CD8-positive, alpha-beta memory T cell (primary cell): Measurements from ENCODE around the gene DNM1L. TPM values are rescaled to one million over a fixed set of nuclear protein-coding genes. Genes with fewer than 3 reads are reported as not detected.

ENCODE experiments used
- CTCF ChIA-PET: fragments of 350-600 bp; sonication (Branson Sonifier 250); formaldehyde crosslinking; loops from one replicate; lab custom pipeline; 2021; ENCODE audit warnings: antibody characterized with exemption; lab: Charles Lee
- POLR2A ChIA-PET: fragments of 350-600 bp; sonication (Branson Sonifier 250); formaldehyde crosslinking; loops from one replicate; lab custom pipeline; 2021; ENCODE audit warnings: antibody characterized with exemption; lab: Charles Lee
- DNase-seq, 5 donors: peaks; one replicate each; pipeline versions ENCODE4 v3.0.0 to v3.0.0-alpha.2; 2020 to 2022; ENCODE audit warnings: mixed read lengths in 1 of 5
- H3K27ac ChIP-seq: one replicate; pipeline ENCODE4 v1.7.0; 2013; ENCODE audit warnings: low read depth, mild to moderate bottlenecking, low read length, moderate library complexity
- H3K27me3 ChIP-seq: 2 replicates; pipeline ENCODE4 v1.7.0; 2013; ENCODE audit warnings: low read length, mild to moderate bottlenecking; ENCODE audit not compliant: insufficient read depth, poor library complexity, severe bottlenecking
- H3K36me3 ChIP-seq: 2 replicates; pipeline ENCODE4 v1.7.0; 2013; ENCODE audit warnings: mild to moderate bottlenecking, low read length, moderate library complexity; ENCODE audit not compliant: insufficient read depth
- H3K4me1 ChIP-seq: 2 replicates; pipeline ENCODE4 v1.7.0; 2013; ENCODE audit warnings: mild to moderate bottlenecking, low read length, moderate library complexity; ENCODE audit not compliant: insufficient read depth
- H3K4me3 ChIP-seq: 2 replicates; pipeline ENCODE4 v1.7.0; 2013; ENCODE audit warnings: mild to moderate bottlenecking, low read length
- H3K9me3 ChIP-seq: 2 replicates; pipeline ENCODE4 v1.7.0; 2013; ENCODE audit warnings: mild to moderate bottlenecking, low read length
- H3K27ac Mint-ChIP-seq, 8 donors: one replicate each; pipeline ENCODE4 v1.8.0; 2020 to 2021; ENCODE audit warnings: mixed read lengths in 8 of 8, mild to moderate bottlenecking in 6 of 8, inconsistent platforms in 3 of 8, moderate library complexity in 3 of 8
- H3K27me3 Mint-ChIP-seq, 2 donors: one replicate each; pipeline ENCODE4 v1.8.0; 2020 to 2021; ENCODE audit warnings: mixed read lengths in 2 of 2, mild to moderate bottlenecking in 1 of 2, moderate library complexity in 1 of 2
- H3K36me3 Mint-ChIP-seq, 3 donors: one replicate each; pipeline ENCODE4 v1.8.0; 2020 to 2021; ENCODE audit warnings: mixed read lengths in 3 of 3, inconsistent platforms in 1 of 3, mild to moderate bottlenecking in 1 of 3
- H3K4me1 Mint-ChIP-seq, 3 donors: one replicate each; pipeline ENCODE4 v1.8.0; 2020 to 2021; ENCODE audit warnings: mixed read lengths in 3 of 3, inconsistent platforms in 1 of 3, mild to moderate bottlenecking in 1 of 3
- H3K4me3 Mint-ChIP-seq, 7 donors: one replicate each; pipeline ENCODE4 v1.8.0; 2020 to 2021; ENCODE audit warnings: mixed read lengths in 7 of 7, mild to moderate bottlenecking in 6 of 7, moderate library complexity in 4 of 7, inconsistent platforms in 2 of 7
- H3K9me3 Mint-ChIP-seq, 5 donors: one replicate each; pipeline ENCODE4 v1.8.0; 2020 to 2022; ENCODE audit warnings: mixed read lengths in 5 of 5, mild to moderate bottlenecking in 3 of 5, moderate library complexity in 2 of 5, inconsistent platforms in 1 of 5
- polyA plus RNA-seq: library from polyadenylated mRNA; unstranded; fragments of 300-500 nt; fragmentation: Illumina TruSeq; gene quantifications from one replicate; pipeline ENCODE4 v1.2.3, GENCODE V29; 2021
- total RNA-seq, 2 experiments: library from RNA; stranded (reverse); gene quantifications; one replicate each; pipeline ENCODE4 v1.2.3, GENCODE V29; 2021

Gene DNM1L
- total and polyA plus RNA-seq, 3 experiments from 2014 or later, result 30.2 to 68.0 (median 63.4) TPM

DNA sequence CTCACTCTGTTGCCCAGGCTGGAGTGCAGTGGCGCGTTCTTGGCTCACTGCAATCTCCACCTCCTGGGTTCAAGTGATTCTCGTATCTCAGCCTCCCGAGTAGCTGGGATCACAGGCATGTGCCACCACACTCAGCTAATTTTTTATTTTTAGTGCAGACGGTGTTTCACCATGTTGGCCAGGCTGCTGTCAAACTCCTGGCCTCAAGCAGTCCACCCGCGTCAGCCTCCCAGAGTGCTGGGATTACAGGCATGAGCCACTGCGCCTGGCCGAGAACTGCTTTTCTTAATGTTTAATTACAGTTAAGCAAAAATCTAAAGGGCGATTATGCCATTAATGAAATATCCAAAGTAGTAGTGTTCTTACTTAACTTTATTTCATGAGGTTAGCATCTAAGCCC lies 63.0 kb downstream of the DNM1L start:
- Mint-ChIP-seq H3K9me3 (no peaks in the 10 kb centered on the region), H3K36me3 (peaks cover 3 to 88% (median 13%) of the 10 kb centered on the region in 3 donors), H3K4me1 (peaks cover 9 to 35% (median 32%) of the 10 kb centered on the region in 3 donors), H3K4me3 (no peak overlapping the region), H3K27ac (peak overlapping the region in 2 of 8 donors; percentile 10 to 39), H3K27me3 (no peaks in the 10 kb centered on the region)
- DNase-seq, result no peak
- Histone ChIP-seq H3K4me3 (no peak overlapping the region), H3K4me1 (no peaks in the 10 kb centered on the region), H3K27ac (no peak overlapping the region), H3K36me3 (peaks cover 13% of the 10 kb centered on the region), H3K27me3 (no peaks in the 10 kb centered on the region), H3K9me3 (no peaks in the 10 kb centered on the region)
- ChIA-PET CTCF (interaction anchor here (0.6 to 1.3 kb wide), 3 partner anchors 11 to 1555 kb away, joined by 3 to 6 read pairs (median 3); partner anchors contain the start of gene YARS2), POLR2A (no interaction called here)

DNA sequence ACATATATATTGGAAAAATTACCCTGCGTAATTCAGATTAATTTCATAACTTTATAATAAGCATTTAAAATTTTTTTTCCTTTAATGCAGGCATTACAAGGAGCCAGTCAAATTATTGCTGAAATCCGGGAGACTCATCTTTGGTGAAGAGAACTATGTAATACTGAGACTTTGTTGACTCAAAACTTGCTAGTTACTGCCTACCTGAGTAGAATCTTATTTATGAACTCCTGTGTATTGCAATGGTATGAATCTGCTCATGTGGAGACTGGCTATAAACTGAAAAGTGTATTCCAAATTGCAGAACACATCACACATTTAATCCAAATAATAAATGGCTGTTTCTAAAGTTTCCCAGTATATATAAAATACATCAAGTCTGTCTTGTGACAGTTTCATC lies 64.2 kb downstream of the DNM1L start:
- Mint-ChIP-seq H3K36me3 (peaks cover 3 to 91% (median 20%) of the 10 kb centered on the region in 3 donors), H3K4me1 (peaks cover 6 to 33% (median 32%) of the 10 kb centered on the region in 3 donors), H3K9me3 (no peaks in the 10 kb centered on the region), H3K4me3 (no peak overlapping the region), H3K27me3 (no peaks in the 10 kb centered on the region), H3K27ac (no peak overlapping the region)
- CTCF ChIA-PET, result interaction anchor here (1.3 to 1.8 kb wide), 2 partner anchors 10 to 12 kb away, joined by 3 to 11 read pairs; partner anchors contain the start of gene YARS2
- no peak for DNase-seq
- no peaks in the 10 kb centered on the region for H3K9me3 ChIP-seq
- POLR2A ChIA-PET, result no interaction called here
- H3K27ac ChIP-seq, result no peak overlapping the region
- no peaks in the 10 kb centered on the region for H3K4me1 ChIP-seq
- no peaks in the 10 kb centered on the region for H3K27me3 ChIP-seq
- peaks cover 11% of the 10 kb centered on the region for H3K36me3 ChIP-seq
- no peak overlapping the region for H3K4me3 ChIP-seq

GRCh38 chr12:32753605-32754004 lies 74.5 kb downstream of the DNM1L start:
- Mint-ChIP-seq H3K27me3 (no peaks in the 10 kb centered on the region), H3K36me3 (peaks cover 3 to 62% (median 13%) of the 10 kb centered on the region in 3 donors), H3K4me3 (peak overlapping the region; percentile 4 to 98 (median 42)), H3K4me1 (peaks cover 15 to 23% (median 19%) of the 10 kb centered on the region in 3 donors), H3K27ac (peak overlapping the region; percentile 32 to 95 (median 72)), H3K9me3 (no peaks in the 10 kb centered on the region)
- no peak overlapping the region for H3K27ac ChIP-seq
- peaks cover 26% of the 10 kb centered on the region for H3K36me3 ChIP-seq
- H3K9me3 ChIP-seq, result no peaks in the 10 kb centered on the region
- H3K27me3 ChIP-seq, result no peaks in the 10 kb centered on the region
- H3K4me1 ChIP-seq, result peaks cover 14% of the 10 kb centered on the region
- ChIA-PET POLR2A (no interaction called here), CTCF (interaction anchor here (1.3 kb wide), 1 partner anchor 11 kb away, joined by 3 read pairs; no protein-coding TSS in a partner anchor)
- no peak for DNase-seq
- H3K4me3 ChIP-seq, result no peak overlapping the region

GRCh38 chr12:32754111-32754510 lies 75.0 kb downstream of the DNM1L start:
- H3K27me3 ChIP-seq, result no peaks in the 10 kb centered on the region
- DNase-seq, result no peak
- ChIA-PET POLR2A (interaction anchor here (0.7 to 1.0 kb wide), 2 partner anchors 1101 to 1430 kb away, joined by 5 to 7 read pairs; no protein-coding TSS in a partner anchor), CTCF (interaction anchor here (1.3 to 4.0 kb wide), 9 partner anchors 8 to 1267 kb away, joined by 3 to 52 read pairs (median 8); partner anchors contain the start of gene ALG10)
- peaks cover 15 to 23% (median 19%) of the 10 kb centered on the region in 3 donors for H3K4me1 Mint-ChIP-seq
- no peaks in the 10 kb centered on the region for H3K27me3 Mint-ChIP-seq
- H3K4me3 ChIP-seq, result no peak overlapping the region
- peaks cover 14% of the 10 kb centered on the region for H3K4me1 ChIP-seq
- H3K9me3 ChIP-seq, result no peaks in the 10 kb centered on the region
- H3K27ac ChIP-seq, result peak overlapping the region; percentile 95
- peaks cover 24% of the 10 kb centered on the region for H3K36me3 ChIP-seq
- peaks cover 3 to 57% (median 13%) of the 10 kb centered on the region in 3 donors for H3K36me3 Mint-ChIP-seq
- H3K27ac Mint-ChIP-seq, result peak overlapping the region in 7 of 8 donors; percentile 38 to 97 (median 88)
- peak overlapping the region; percentile 78 to 98 (median 86) for H3K4me3 Mint-ChIP-seq
- H3K9me3 Mint-ChIP-seq, result no peaks in the 10 kb centered on the region

- CTCF ChIA-PET, result interaction anchor here (0.9 to 4.0 kb wide), 27 partner anchors 9 to 1484 kb away, joined by 3 to 52 read pairs (median 4); partner anchors contain the start of genes ALG10, DNM1L and ETFBKMT
- H3K4me1 ChIP-seq, result peaks cover 14% of the 10 kb centered on the region
- H3K4me3 ChIP-seq, result peak overlapping the region; percentile 97
- Mint-ChIP-seq H3K36me3 (peaks cover 3 to 49% (median 10%) of the 10 kb centered on the region in 3 donors), H3K4me1 (peaks cover 15 to 23% (median 19%) of the 10 kb centered on the region in 3 donors), H3K27ac (peak overlapping the region; percentile 88 to 97 (median 94)), H3K4me3 (peak overlapping the region; percentile 84 to 98 (median 91)), H3K9me3 (no peaks in the 10 kb centered on the region), H3K27me3 (peaks cover 0 to 3% of the 10 kb centered on the region in 2 donors)
- peak overlapping the region; percentile 95 for H3K27ac ChIP-seq
- no peaks in the 10 kb centered on the region for H3K27me3 ChIP-seq
- DNase-seq, result peak; percentile 51 to 78 (median 65)
- H3K36me3 ChIP-seq, result peaks cover 18% of the 10 kb centered on the region
- no peaks in the 10 kb centered on the region for H3K9me3 ChIP-seq
- POLR2A ChIA-PET, result interaction anchor here (0.7 to 1.8 kb wide), 5 partner anchors 52 to 1267 kb away, joined by 3 to 44 read pairs (median 8); partner anchors contain the start of genes ALG10 and DNM1L
Measured at GRCh38 chr12:32755051-32755653, 76.1 kb downstream of the DNM1L start.

- peak within 1 kb of the TSS; percentile 95 for H3K27ac ChIP-seq
- Mint-ChIP-seq H3K9me3 (no peaks in the 10 kb centered on the region), H3K4me3 (peak within 1 kb of the TSS; percentile 84 to 98 (median 91)), H3K4me1 (peaks cover 15 to 23% (median 19%) of the 10 kb centered on the region in 3 donors), H3K36me3 (peaks cover 0 to 43% (median 6%) of the 10 kb centered on the region in 3 donors), H3K27me3 (peaks cover 0 to 3% of the 10 kb centered on the region in 2 donors), H3K27ac (peak within 1 kb of the TSS; percentile 88 to 97 (median 94))
- H3K9me3 ChIP-seq, result no peaks in the 10 kb centered on the region
- peaks cover 14% of the 10 kb centered on the region for H3K36me3 ChIP-seq
- no peaks in the 10 kb centered on the region for H3K27me3 ChIP-seq
- DNase-seq, result peak; percentile 81 to 92 (median 83)
- peaks cover 14% of the 10 kb centered on the region for H3K4me1 ChIP-seq
- ChIA-PET CTCF (interaction anchor here (0.6 to 4.0 kb wide), 32 partner anchors 8 to 1639 kb away, joined by 3 to 52 read pairs (median 4); partner anchors contain the start of genes ALG10, DNM1L and ETFBKMT), POLR2A (interaction anchor here (0.6 to 1.8 kb wide), 4 partner anchors 77 to 1266 kb away, joined by 3 to 44 read pairs (median 6); partner anchors contain the start of genes ALG10 and DNM1L)
- peak within 1 kb of the TSS; percentile 97 for H3K4me3 ChIP-seq
Measured at GRCh38 chr12:32755654-32756475, 76.8 kb downstream of the DNM1L start, which contains the start of gene YARS2. TSS of gene YARS2 (minus strand) at chr12:32755897. CDS start at chr12:32755874, 23 bp downstream.

- Histone ChIP-seq H3K27ac (no peak overlapping the region), H3K36me3 (peaks cover 14% of the 10 kb centered on the region), H3K27me3 (no peaks in the 10 kb centered on the region), H3K4me1 (peaks cover 14% of the 10 kb centered on the region), H3K9me3 (no peaks in the 10 kb centered on the region), H3K4me3 (peak overlapping the region; percentile 97)
- H3K9me3 Mint-ChIP-seq, result no peaks in the 10 kb centered on the region
- peaks cover 15 to 23% (median 19%) of the 10 kb centered on the region in 3 donors for H3K4me1 Mint-ChIP-seq
- CTCF ChIA-PET, result interaction anchor here (0.6 to 4.0 kb wide), 23 partner anchors 8 to 1640 kb away, joined by 3 to 52 read pairs (median 4); partner anchors contain the start of genes ALG10 and DNM1L
- H3K36me3 Mint-ChIP-seq, result peaks cover 0 to 36% (median 4%) of the 10 kb centered on the region in 3 donors
- H3K27ac Mint-ChIP-seq, result peak overlapping the region; percentile 88 to 97 (median 94)
- DNase-seq, result no peak
- peaks cover 0 to 3% of the 10 kb centered on the region in 2 donors for H3K27me3 Mint-ChIP-seq
- H3K4me3 Mint-ChIP-seq, result peak overlapping the region; percentile 84 to 98 (median 91)
- POLR2A ChIA-PET, result interaction anchor here (0.6 to 1.8 kb wide), 3 partner anchors 78 to 1265 kb away, joined by 3 to 44 read pairs (median 8); partner anchors contain the start of genes ALG10 and DNM1L
Measured at GRCh38 chr12:32756476-32757066, 77.5 kb downstream of the DNM1L start.
